Amygdala (tissue), 56 donors: ENCODE results near the gene CPNE4.
"Not testable (repeated sequence)": the region's sequence is repeated elsewhere in the genome, so short reads cannot be mapped to it uniquely, and the experiment has no call there.

Source experiments
- DNase-seq, 56 donors: peaks; one replicate each; lab custom pipeline; 2025; lab: John Stamatoyannopoulos, UW

CPNE4 gene

GRCh38 chr3:131963442-131963841 is 71.4 kb downstream of the CPNE4 start:
- DNase-seq, result not testable (repeated sequence)

- DNase-seq, result no peak
Measured at GRCh38 chr3:131962982-131963381, 71.8 kb downstream of the CPNE4 start.

GRCh38 chr3:131960324-131960723 is 74.5 kb downstream of the CPNE4 start:
- DNase-seq, result no peak

GRCh38 chr3:131957980-131958379 is 76.8 kb downstream of the CPNE4 start:
- DNase-seq, result no peak

- DNase-seq, result no peak
Measured at GRCh38 chr3:131957511-131957910, 77.3 kb downstream of the CPNE4 start.

GRCh38 chr3:131948806-131949205 is 86.0 kb downstream of the CPNE4 start:
- no peak for DNase-seq

GRCh38 chr3:131944676-131945075 is 90.1 kb downstream of the CPNE4 start:
- DNase-seq, result no peak

GRCh38 chr3:131933665-131934064 is 101.1 kb downstream of the CPNE4 start:
- DNase-seq, result no peak

GRCh38 chr3:131928593-131928992 is 106.2 kb downstream of the CPNE4 start:
- DNase-seq, result no peak

GRCh38 chr3:131925571-131925970 is 109.2 kb downstream of the CPNE4 start:
- no peak for DNase-seq

- no peak for DNase-seq
Measured at GRCh38 chr3:131922356-131922755, 112.5 kb downstream of the CPNE4 start.

- no peak for DNase-seq
Measured at GRCh38 chr3:131917006-131917405, 117.8 kb downstream of the CPNE4 start.

GRCh38 chr3:131914090-131914691 is 120.6 kb downstream of the CPNE4 start:
- no peak for DNase-seq

GRCh38 chr3:131912255-131912654 is 122.6 kb downstream of the CPNE4 start:
- DNase-seq, result no peak

- peak in 1 of 56 donors; percentile 1 for DNase-seq
Measured at GRCh38 chr3:131907796-131908195, 127.0 kb downstream of the CPNE4 start.

GRCh38 chr3:131903988-131904415 is 130.8 kb downstream of the CPNE4 start:
- peak in 2 of 56 donors; percentile 12 to 13 for DNase-seq

GRCh38 chr3:131901686-131902085 is 133.1 kb downstream of the CPNE4 start:
- DNase-seq, result no peak

- no peak for DNase-seq
Measured at GRCh38 chr3:131900891-131901290, 133.9 kb downstream of the CPNE4 start.

- DNase-seq, result no peak
Measured at GRCh38 chr3:131899021-131899420, 135.8 kb downstream of the CPNE4 start.

- no peak for DNase-seq
Measured at GRCh38 chr3:131898346-131898745, 136.5 kb downstream of the CPNE4 start.

- no peak for DNase-seq
Measured at GRCh38 chr3:131896285-131896684, 138.5 kb downstream of the CPNE4 start.

GRCh38 chr3:131895766-131896165 is 139.0 kb downstream of the CPNE4 start:
- DNase-seq, result no peak

GRCh38 chr3:131892331-131892730 is 142.5 kb downstream of the CPNE4 start:
- DNase-seq, result no peak
